ENCODE data around the gene CASKIN1.

The CASKIN1 gene

DNA sequence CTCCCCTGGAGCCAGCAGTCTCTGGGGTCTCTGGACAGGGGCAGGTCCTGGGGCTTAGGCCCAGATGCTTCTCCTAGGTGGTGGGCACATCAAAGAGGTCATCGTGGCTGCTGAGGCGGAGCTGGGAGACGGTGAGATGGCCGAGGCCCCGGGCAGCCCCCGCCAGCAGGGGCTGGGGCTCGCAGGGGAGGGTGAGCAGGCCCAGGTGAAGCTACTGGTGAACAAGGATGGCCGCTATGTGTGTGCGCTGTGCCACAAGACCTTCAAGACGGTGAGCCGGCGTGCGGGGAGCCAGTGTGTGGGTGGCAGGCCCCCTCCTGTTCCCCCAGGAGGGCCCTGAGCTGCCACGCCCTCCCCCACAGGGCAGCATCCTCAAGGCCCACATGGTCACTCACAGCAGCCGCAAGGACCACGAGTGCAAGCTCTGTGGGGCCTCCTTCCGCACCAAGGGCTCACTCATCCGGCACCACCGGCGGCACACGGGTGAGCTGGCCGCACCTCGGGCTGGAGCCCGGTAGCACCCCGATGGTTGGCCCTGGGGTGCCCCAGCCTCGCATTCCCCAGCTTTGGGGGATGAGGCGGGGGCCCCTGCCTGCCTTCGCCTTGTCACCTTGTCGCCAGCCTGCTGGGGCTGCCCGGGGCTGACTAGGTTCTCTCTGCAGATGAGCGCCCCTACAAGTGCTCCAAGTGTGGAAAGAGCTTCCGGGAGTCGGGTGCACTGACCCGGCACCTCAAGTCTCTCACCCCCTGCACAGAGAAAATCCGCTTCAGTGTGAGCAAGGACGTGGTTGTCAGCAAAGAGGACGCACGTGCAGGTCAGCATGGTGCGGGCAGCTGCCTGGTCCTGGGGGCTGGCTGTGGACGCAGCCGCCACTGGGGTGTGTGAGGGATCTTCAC is 35.9 kb upstream of the CASKIN1 start:
- no peak for DNase-seq

DNA sequence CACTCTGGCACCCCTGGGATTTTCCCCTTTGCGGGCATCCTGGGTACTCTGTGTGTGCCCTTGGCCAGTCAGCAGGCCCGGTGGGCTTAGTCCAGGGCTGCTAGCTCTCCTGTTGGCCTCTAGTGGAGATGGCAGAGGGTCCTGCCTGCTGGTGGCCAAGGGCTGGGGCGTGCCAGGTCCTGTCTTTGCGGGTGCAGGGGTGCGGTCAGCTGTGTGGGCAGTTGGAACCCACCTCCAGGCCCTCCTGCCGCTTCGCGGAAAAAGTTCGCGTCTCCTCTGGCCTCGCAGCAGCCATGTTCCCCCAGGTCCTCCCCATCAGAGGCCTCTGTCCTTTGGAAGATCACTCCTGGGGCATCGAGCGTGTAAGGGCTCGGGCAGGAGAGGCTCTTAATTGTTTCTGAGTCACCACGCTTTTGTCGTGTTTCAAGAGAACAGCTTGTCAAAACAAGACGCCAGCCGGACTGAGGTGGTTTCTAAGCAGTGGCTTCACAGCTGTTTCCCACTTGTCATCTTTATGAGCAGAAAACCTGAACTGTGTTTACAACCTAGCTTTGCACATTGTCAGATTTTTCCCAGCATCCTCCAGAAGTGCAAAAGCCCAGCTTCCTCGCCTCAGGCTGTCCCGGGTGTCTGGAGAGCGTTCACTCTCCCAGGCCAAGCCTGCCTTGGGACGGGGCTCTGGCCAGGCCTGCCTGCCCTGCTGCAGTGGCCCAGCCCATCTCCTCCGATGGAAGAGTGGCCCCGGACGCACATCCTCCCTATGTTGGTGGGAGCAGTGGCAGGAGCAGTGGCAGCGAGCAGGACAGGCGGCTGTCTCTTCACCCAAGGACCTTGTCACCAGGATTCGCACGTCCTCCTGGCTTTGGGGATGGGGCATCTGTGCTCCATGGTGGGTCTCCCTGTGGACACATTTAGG is 34.9 kb upstream of the CASKIN1 start:
- DNase-seq = no peak

- DNase-seq = no peak
These were observed 34.0 kb upstream of the CASKIN1 start for GRCh38 chr16:2230376-2230775.

GRCh38 chr16:2229632-2230250 is 33.3 kb upstream of the CASKIN1 start:
- no peak for DNase-seq

- no peak for DNase-seq
These were observed 32.7 kb upstream of the CASKIN1 start for GRCh38 chr16:2229091-2229490.

DNA sequence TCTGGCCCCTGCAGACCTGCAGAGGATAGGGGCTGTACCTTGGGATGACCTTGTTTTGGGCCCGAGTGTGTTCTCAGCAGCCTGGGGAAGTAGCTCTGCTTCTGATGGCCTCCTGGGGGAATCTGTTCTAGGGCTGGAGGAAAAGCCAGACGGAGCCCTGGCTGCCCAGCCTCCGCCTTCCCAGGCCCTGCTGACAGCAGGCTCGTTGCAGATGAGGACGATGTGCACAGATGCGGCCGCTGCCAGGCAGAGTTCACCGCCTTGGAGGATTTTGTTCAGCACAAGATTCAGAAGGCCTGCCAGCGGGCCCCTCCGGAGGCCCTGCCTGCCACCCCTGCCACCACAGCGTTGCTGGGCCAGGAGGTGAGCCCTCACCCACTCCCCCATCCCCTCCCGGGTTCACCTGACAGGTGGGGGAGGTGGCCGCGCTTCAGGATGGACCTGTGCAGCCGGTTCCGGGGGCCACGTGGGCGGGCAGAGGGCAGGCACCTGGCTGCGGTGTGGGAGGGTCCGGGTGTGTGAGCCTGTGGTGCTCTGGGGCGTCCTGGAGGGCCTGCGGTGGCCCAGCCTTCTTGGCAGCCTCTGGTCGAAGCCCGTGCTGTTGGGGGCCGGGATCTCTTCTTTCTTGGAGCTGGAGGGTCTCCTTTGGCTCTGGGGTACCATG is 31.9 kb upstream of the CASKIN1 start:
- DNase-seq = no peak

DNA sequence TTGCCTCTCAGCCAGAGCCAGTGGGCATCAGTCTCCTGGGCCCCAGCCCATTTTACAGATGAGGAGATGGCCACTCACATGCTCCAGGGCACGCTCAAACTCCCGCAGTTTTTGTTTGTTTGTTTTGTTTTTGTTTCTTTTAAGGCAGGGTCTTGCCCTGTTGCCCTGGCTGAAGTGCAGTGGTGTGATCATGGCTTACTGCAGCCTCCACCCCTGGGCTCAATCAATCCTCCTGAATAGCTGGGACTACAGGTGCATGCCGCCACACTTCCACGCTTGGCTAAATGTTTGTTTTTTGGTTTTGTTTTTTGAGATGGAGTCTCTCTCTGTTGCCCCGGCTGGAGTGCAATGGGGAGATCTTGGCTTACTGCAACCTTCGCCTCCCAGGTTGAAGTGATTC is 30.5 kb upstream of the CASKIN1 start:
- no peak for DNase-seq

DNA sequence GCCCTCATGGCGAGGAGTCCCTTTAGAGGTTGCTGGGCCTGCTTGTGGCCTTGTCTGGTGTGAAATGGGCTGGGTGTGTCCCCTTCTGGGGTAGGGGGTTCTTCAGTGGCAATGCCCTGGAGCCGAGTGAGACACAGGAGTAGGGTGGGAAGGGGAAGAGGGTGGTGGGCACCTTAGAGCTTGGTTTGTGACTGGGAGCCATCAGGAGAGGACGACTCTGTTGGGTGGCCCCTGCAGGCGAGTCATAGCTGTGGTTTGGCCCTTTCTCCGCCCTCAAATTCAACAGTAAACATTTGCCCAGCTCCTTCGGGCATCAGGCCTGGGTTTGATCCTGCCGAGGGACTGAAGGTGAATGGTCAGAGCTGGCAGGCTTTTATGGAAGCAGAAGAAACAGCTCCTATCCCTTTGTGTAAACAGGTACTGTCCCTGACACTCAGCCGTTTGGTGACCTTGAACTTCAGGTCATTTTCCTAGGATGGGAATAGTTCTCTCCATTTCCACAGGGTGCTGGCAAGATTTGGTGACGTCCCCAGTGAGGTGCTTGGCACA is 29.9 kb upstream of the CASKIN1 start:
- no peak for DNase-seq

- DNase-seq = no peak
These were observed 27.6 kb upstream of the CASKIN1 start for GRCh38 chr16:2223942-2224486.

- peak; percentile 97 for DNase-seq
These were observed 27.0 kb upstream of the CASKIN1 start, which contains the start of gene E4F1 for GRCh38 chr16:2223221-2223941. TSS of gene E4F1 (plus strand) at chr16:2223591. CDS start at chr16:2223614, 23 bp downstream.

- DNase-seq = no peak
These were observed 19.9 kb upstream of the CASKIN1 start for GRCh38 chr16:2216330-2216729.

DNA sequence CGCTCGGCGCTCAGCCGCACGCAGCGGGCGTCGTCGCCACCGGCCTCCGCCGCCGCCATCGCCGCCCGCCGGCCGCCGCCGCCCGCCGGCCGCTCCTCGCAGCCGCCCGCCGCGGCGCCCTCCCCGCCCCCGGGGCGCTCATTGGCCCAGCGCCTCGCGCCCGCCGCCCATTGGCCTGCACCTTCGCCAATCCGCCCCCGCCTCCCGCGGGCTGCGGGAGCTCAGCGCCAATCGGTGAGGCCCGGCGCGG is 18.2 kb upstream of the CASKIN1 start, which contains the start of gene PGP:
TSS of gene PGP (minus strand) at position 122 of the 250 bp plus-strand sequence. CDS start at position 59, 63 bp downstream.
- no peak for DNase-seq

- no peak for DNase-seq
These were observed 17.7 kb upstream of the CASKIN1 start for GRCh38 chr16:2213817-2214718.

- DNase-seq = no peak
These were observed 16.2 kb upstream of the CASKIN1 start for GRCh38 chr16:2212362-2213324.

GRCh38 chr16:2211923-2212347 is 15.5 kb upstream of the CASKIN1 start:
- no peak for DNase-seq

GRCh38 chr16:2210386-2211365 is 14.3 kb upstream of the CASKIN1 start, which contains the start of gene BRICD5:
TSS of gene BRICD5 (minus strand) at chr16:2210863. CDS start at chr16:2210833, 30 bp downstream.
- DNase-seq = no peak

DNA sequence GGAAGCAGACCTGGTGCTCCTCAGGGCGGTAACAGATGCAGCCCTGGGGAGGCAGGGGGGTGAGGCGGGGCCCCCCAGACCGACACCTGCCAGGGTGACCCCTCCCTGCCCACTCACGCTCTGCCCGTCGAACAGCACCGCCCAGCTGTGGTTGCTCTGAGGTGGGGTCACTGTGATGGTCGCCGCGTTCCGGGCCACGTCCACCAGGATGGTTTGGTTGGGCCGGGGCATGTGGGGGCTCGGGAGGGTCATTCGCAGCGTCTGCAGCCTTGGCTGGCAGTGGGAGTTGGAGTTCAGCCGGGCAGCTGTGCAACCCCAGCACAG is 13.6 kb upstream of the CASKIN1 start:
- no peak for DNase-seq
